ENCODE measurements around the gene ARAP2. TPM values are rescaled to one million over a fixed set of nuclear protein-coding genes. Genes with fewer than 3 reads are reported as not detected.

ARAP2 gene
- total RNA-seq, 2 experiments from 2014 or later: 6.9 to 8.6 TPM

DNA sequence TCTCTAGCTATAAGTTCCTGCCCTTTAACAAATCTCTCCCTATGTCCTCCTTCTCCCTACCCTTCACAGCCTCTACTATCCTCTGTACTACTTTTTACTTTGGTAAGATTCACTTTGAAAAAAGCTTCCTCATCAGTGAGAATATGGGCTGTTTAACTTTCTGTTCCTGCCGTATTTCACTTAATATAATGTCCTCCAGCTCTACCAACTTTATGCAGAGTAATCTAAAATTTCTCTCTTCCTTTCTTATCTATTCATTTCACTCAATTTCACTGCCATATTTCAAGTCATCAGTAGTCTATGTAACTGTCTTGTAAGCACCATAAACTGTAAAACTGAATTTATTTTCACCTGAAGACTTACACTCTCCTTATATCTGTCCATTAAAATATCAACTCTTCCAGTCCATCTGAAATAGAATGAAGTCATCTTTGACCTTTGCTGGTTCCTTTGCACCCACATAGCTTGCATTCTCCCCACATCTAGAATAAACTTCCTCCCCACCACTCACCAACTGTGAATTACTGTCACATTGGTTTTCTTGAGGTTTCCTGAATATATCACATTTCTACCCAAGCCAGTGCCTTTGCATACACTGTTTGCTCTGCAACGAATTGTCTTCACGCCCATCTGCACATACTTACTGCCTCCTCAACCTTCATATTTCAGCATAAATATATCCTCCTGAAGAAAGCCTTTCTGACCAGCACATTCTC lies 54.6 kb downstream of the ARAP2 start:
- no peaks in the 10 kb centered on the region for H3K9me3 ChIP-seq (ENCODE audit: low read length)
- TF ChIP-seq, protein P1, sequence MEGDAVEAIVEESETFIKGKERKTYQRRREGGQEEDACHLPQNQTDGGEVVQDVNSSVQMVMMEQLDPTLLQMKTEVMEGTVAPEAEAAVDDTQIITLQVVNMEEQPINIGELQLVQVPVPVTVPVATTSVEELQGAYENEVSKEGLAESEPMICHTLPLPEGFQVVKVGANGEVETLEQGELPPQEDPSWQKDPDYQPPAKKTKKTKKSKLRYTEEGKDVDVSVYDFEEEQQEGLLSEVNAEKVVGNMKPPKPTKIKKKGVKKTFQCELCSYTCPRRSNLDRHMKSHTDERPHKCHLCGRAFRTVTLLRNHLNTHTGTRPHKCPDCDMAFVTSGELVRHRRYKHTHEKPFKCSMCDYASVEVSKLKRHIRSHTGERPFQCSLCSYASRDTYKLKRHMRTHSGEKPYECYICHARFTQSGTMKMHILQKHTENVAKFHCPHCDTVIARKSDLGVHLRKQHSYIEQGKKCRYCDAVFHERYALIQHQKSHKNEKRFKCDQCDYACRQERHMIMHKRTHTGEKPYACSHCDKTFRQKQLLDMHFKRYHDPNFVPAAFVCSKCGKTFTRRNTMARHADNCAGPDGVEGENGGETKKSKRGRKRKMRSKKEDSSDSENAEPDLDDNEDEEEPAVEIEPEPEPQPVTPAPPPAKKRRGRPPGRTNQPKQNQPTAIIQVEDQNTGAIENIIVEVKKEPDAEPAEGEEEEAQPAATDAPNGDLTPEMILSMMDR (conservative IDR thresholded peaks at IDR 0.05; ENCODE audit: low read length): no peak
- TF ChIP-seq EZH2phosphoT487 (IDR thresholded peaks at IDR 0.05; ENCODE audit: borderline replicate concordance, low read depth, low read length): no peak
- H3K4me3 ChIP-seq (ENCODE audit: low read depth, low read length, poor library complexity, severe bottlenecking): no peak overlapping the region
- peak; percentile 1 for DNase-seq (ENCODE audit: low spot score)
- intact Hi-C loops (cut with micrococcal nuclease; ENCODE audit: unreplicated experiment): no loop called here
- H3K27ac ChIP-seq (ENCODE audit: low read depth, low read length, poor library complexity, severe bottlenecking): no peak overlapping the region
- H3K4me2 ChIP-seq (ENCODE audit: low read length): peak overlapping the region; percentile 1; the same call in 1 of the 2 replicates
- no peaks in the 10 kb centered on the region for H3K79me2 ChIP-seq (ENCODE audit: insufficient read depth, low read depth, low read length)
- H4K20me1 ChIP-seq (ENCODE audit: insufficient read depth, low read length): no peaks in the 10 kb centered on the region
- H3K36me3 ChIP-seq (ENCODE audit: insufficient read depth, low read length): no peaks in the 10 kb centered on the region
- H2AFZ ChIP-seq (ENCODE audit: low read length): no peak overlapping the region
- H3K9me2 ChIP-seq (ENCODE audit: insufficient read depth, low read length): no peaks in the 10 kb centered on the region
- ChIA-PET CTCF (ENCODE audit: unreplicated experiment) (interaction anchor here (0.6 kb wide), 1 partner anchor 49 kb away, joined by 4 read pairs; no protein-coding TSS in a partner anchor), POLR2A (interaction anchor here (0.9 to 1.6 kb wide), 4 partner anchors 10 to 24 kb away, joined by 3 to 5 read pairs (median 4); no protein-coding TSS in a partner anchor)
- H3K4me1 ChIP-seq (ENCODE audit: insufficient read depth, low read length, poor library complexity, severe bottlenecking): peaks cover 7% of the 10 kb centered on the region
- no TSS peak for BruUV-seq (replicated peaks)

DNA sequence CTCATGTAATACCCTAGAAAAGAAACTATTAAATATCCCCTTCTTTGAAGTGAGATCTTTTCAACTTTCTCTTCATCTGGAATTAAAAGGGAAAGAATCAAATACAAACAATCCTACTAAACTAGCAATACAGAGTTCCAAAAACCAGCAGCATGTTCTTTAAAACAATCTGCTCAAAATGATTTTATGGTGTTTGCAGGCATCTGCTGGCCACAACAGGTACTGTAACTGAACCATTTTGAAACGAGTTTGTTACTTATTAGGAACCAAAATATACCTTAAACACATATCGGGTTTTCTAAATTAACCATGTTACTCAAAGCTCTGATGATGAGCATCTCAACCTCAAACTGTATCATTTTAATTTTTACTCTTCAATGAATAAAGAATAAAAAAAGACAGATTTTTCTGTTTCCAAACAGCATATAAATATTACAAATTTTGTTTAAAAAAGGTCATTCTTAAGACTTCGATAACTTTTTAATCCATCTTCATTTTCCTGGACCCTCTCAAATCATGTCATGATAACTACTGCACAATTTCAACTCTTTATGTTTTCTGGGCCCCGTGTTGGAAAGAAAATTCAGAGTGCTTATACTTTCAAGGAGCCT lies 56.5 kb downstream of the ARAP2 start:
- TF ChIP-seq EZH2phosphoT487 (IDR thresholded peaks at IDR 0.05; ENCODE audit: borderline replicate concordance, low read depth, low read length): no peak
- TF ChIP-seq, protein P1 (conservative IDR thresholded peaks at IDR 0.05; ENCODE audit: low read length): peak; percentile 62
- H3K4me2 ChIP-seq (ENCODE audit: low read length): no peak overlapping the region
- no peak overlapping the region for H3K4me3 ChIP-seq (ENCODE audit: low read depth, low read length, poor library complexity, severe bottlenecking)
- H4K20me1 ChIP-seq (ENCODE audit: insufficient read depth, low read length): no peaks in the 10 kb centered on the region
- peak; percentile 4 for DNase-seq (ENCODE audit: low spot score)
- no peaks in the 10 kb centered on the region for H3K9me2 ChIP-seq (ENCODE audit: insufficient read depth, low read length)
- H3K4me1 ChIP-seq (ENCODE audit: insufficient read depth, low read length, poor library complexity, severe bottlenecking): peaks cover 11% of the 10 kb centered on the region
- no peak overlapping the region for H3K27ac ChIP-seq (ENCODE audit: low read depth, low read length, poor library complexity, severe bottlenecking)
- H3K36me3 ChIP-seq (ENCODE audit: insufficient read depth, low read length): no peaks in the 10 kb centered on the region
- intact Hi-C loops (cut with micrococcal nuclease; ENCODE audit: unreplicated experiment): no loop called here
- no peaks in the 10 kb centered on the region for H3K79me2 ChIP-seq (ENCODE audit: insufficient read depth, low read depth, low read length)
- no peaks in the 10 kb centered on the region for H3K9me3 ChIP-seq (ENCODE audit: low read length)
- ChIA-PET POLR2A (no interaction called here), CTCF (ENCODE audit: unreplicated experiment) (no interaction called here)
- H2AFZ ChIP-seq (ENCODE audit: low read length): no peak overlapping the region
- BruUV-seq (replicated peaks): no TSS peak
